ENCODE data around the gene TTC17. TPM values are rescaled to one million over a fixed set of nuclear protein-coding genes. Genes with fewer than 3 reads are reported as not detected.

The TTC17 gene
- total RNA-seq, 1 experiment from 2014 or later: 175 TPM

GRCh38 chr11:43358279-43358800, 380 bp upstream of the TTC17 start:
- TF ChIP-seq, protein P1, sequence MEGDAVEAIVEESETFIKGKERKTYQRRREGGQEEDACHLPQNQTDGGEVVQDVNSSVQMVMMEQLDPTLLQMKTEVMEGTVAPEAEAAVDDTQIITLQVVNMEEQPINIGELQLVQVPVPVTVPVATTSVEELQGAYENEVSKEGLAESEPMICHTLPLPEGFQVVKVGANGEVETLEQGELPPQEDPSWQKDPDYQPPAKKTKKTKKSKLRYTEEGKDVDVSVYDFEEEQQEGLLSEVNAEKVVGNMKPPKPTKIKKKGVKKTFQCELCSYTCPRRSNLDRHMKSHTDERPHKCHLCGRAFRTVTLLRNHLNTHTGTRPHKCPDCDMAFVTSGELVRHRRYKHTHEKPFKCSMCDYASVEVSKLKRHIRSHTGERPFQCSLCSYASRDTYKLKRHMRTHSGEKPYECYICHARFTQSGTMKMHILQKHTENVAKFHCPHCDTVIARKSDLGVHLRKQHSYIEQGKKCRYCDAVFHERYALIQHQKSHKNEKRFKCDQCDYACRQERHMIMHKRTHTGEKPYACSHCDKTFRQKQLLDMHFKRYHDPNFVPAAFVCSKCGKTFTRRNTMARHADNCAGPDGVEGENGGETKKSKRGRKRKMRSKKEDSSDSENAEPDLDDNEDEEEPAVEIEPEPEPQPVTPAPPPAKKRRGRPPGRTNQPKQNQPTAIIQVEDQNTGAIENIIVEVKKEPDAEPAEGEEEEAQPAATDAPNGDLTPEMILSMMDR (conservative IDR thresholded peaks at IDR 0.05; ENCODE audit: low read depth, low read length): no peak
- TF ChIP-seq EZH2 (IDR thresholded peaks at IDR 0.05; ENCODE audit: borderline replicate concordance, low read depth, low read length, poor library complexity, severe bottlenecking): no peak
- H3K27me3 ChIP-seq (replicated peaks; ENCODE audit: insufficient read depth, low read depth, low read length, poor library complexity): no peaks in the 10 kb centered on the region
- H3K9me3 ChIP-seq (ENCODE audit: low read depth, low read length, poor library complexity, severe bottlenecking): no peaks in the 10 kb centered on the region
- POLR2A ChIA-PET (ENCODE audit: low non-redundant PET): interaction anchor here (0.6 to 0.7 kb wide), 2 partner anchors 51 to 438 kb away, joined by 3 read pairs; no protein-coding TSS in a partner anchor
- peak overlapping the region; percentile 92 for H3K27ac ChIP-seq (ENCODE audit: low read depth, low read length, poor library complexity, severe bottlenecking)
- no peaks in the 10 kb centered on the region for H3K36me3 ChIP-seq (ENCODE audit: insufficient read depth, low read length, poor library complexity, severe bottlenecking)
- CTCF ChIA-PET: no interaction called here
- DNase-seq (ENCODE audit: low spot score): peak; percentile 32
- peaks cover 18% of the 10 kb centered on the region for H3K4me1 ChIP-seq (ENCODE audit: insufficient read depth, low read length, poor library complexity, severe bottlenecking)
- BruUV-seq (replicated peaks): TSS peak; percentile 97
- H3K4me3 ChIP-seq (ENCODE audit: low read depth, low read length, poor library complexity, severe bottlenecking): peak overlapping the region; percentile 68
- intact Hi-C loops (cut with micrococcal nuclease; ENCODE audit: unreplicated experiment): no loop called here

- H3K27me3 ChIP-seq (replicated peaks; ENCODE audit: insufficient read depth, low read depth, low read length, poor library complexity): no peaks in the 10 kb centered on the region
- peak overlapping the region; percentile 68 for H3K4me3 ChIP-seq (ENCODE audit: low read depth, low read length, poor library complexity, severe bottlenecking)
- H3K9me3 ChIP-seq (ENCODE audit: low read depth, low read length, poor library complexity, severe bottlenecking): no peaks in the 10 kb centered on the region
- peak overlapping the region; percentile 92 for H3K27ac ChIP-seq (ENCODE audit: low read depth, low read length, poor library complexity, severe bottlenecking)
- POLR2A ChIA-PET (ENCODE audit: low non-redundant PET): interaction anchor here (0.5 kb wide), 1 partner anchor 753 kb away, joined by 4 read pairs; no protein-coding TSS in a partner anchor
- DNase-seq (ENCODE audit: low spot score): peak; percentile 65
- TF ChIP-seq EZH2 (IDR thresholded peaks at IDR 0.05; ENCODE audit: borderline replicate concordance, low read depth, low read length, poor library complexity, severe bottlenecking): no peak
- TF ChIP-seq, protein P1 (conservative IDR thresholded peaks at IDR 0.05; ENCODE audit: low read depth, low read length): no peak
- CTCF ChIA-PET: no interaction called here
- no peaks in the 10 kb centered on the region for H3K36me3 ChIP-seq (ENCODE audit: insufficient read depth, low read length, poor library complexity, severe bottlenecking)
- no TSS peak for BruUV-seq (replicated peaks)
- peaks cover 18% of the 10 kb centered on the region for H3K4me1 ChIP-seq (ENCODE audit: insufficient read depth, low read length, poor library complexity, severe bottlenecking)
- intact Hi-C loops (cut with micrococcal nuclease; ENCODE audit: unreplicated experiment): no loop called here
Observed at GRCh38 chr11:43359422-43359818, 700 bp downstream of the TTC17 start.

DNA sequence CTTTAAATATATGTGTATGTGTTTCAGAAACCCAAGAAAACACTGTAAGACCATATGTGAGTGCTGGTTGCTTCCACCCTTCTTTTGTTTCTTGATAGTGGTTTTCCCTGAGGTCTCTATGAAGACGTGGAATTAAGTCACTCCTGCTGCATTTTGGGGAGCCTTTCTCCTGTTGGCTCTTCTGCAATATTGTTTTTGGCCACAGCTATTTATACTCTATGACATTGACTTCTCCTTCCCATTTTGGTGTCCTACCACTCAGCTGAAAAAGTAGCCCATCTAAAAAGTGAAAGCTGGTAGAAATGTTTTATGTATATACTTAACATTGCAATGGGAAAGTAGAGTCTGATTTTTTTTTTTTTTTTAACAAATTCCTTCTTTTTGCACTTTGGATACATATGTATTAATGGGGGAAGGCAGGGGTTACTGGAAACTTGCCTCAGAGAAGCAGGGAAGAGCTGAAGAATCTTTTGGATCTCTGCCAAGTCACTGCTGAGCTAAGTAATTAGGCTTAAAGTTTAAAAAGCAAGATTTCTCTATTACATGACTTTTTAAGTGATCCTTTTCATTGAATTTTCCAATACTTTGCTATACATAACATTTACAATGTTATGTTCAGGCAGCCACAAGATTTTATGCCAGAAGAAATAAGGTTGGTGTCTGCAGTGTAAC, 1.8 kb downstream of the TTC17 start:
- BruUV-seq (replicated peaks): no TSS peak
- DNase-seq (ENCODE audit: low spot score): peak; percentile 80
- peaks cover 18% of the 10 kb centered on the region for H3K4me1 ChIP-seq (ENCODE audit: insufficient read depth, low read length, poor library complexity, severe bottlenecking)
- no peak for TF ChIP-seq EZH2 (IDR thresholded peaks at IDR 0.05; ENCODE audit: borderline replicate concordance, low read depth, low read length, poor library complexity, severe bottlenecking)
- TF ChIP-seq, protein P1 (conservative IDR thresholded peaks at IDR 0.05; ENCODE audit: low read depth, low read length): no peak
- ChIA-PET CTCF (interaction anchor here (0.5 kb wide), 1 partner anchor 25 kb away, joined by 7 read pairs; no protein-coding TSS in a partner anchor), POLR2A (ENCODE audit: low non-redundant PET) (no interaction called here)
- H3K27me3 ChIP-seq (replicated peaks; ENCODE audit: insufficient read depth, low read depth, low read length, poor library complexity): no peaks in the 10 kb centered on the region
- peak overlapping the region; percentile 68 for H3K4me3 ChIP-seq (ENCODE audit: low read depth, low read length, poor library complexity, severe bottlenecking)
- no peaks in the 10 kb centered on the region for H3K9me3 ChIP-seq (ENCODE audit: low read depth, low read length, poor library complexity, severe bottlenecking)
- peak overlapping the region; percentile 92 for H3K27ac ChIP-seq (ENCODE audit: low read depth, low read length, poor library complexity, severe bottlenecking)
- peaks cover 6% of the 10 kb centered on the region for H3K36me3 ChIP-seq (ENCODE audit: insufficient read depth, low read length, poor library complexity, severe bottlenecking)
- intact Hi-C loops (cut with micrococcal nuclease; ENCODE audit: unreplicated experiment): no loop called here

Measured in A673 (cell line).